Breast epithelium (tissue), 3 donors: ENCODE data around the gene PMEPA1.

Experiments
- POLR2AphosphoS5 ChIP-seq, 3 donors: sonication (generic); formaldehyde crosslinking; IDR thresholded peaks; one replicate each; pipeline ENCODE4 v1.6.1; 2017; ENCODE audit warnings: antibody characterized with exemption in 3 of 3
- TF ChIP-seq, protein P1 (sequence below), 3 donors: fragments of 450-650 bp; IDR thresholded peaks; one replicate each; pipeline ENCODE4 v1.5.1; 2016 to 2017; ENCODE audit warnings: antibody characterized with exemption in 3 of 3, mild to moderate bottlenecking in 3 of 3, moderate library complexity in 3 of 3

DNA sequence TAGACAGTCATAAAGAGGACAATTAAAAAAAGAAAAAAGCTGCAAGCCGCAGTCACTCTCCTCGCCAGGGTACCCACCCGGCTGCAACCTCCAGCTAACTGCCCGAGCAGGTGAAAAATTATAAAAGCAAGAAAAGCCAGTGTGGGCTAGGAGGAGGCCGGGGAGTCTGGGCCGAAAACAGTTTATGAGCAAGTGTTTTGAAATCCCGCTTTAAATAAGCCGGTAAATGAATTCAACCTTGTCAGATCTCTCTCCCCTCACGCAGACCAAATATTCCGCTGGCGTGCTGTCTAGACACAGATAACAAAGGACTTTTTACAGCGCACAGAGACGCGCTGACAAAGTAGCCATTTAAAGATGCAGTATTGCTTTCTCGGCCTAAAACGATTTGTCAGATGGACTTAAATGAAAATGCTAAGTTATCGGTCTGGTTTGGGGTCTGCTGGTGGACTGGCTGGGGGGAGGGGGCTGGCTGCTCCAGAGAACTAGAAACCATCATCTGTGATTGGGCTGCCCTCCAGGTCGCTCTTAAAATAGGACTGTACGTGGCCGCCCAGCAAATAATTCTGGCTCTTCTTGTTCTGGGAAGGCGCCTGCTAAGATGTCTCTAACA is 24.6 kb downstream of the PMEPA1 start:
- TF ChIP-seq POLR2AphosphoS5 (IDR thresholded peaks at IDR 0.05): no peak
- TF ChIP-seq, protein P1, sequence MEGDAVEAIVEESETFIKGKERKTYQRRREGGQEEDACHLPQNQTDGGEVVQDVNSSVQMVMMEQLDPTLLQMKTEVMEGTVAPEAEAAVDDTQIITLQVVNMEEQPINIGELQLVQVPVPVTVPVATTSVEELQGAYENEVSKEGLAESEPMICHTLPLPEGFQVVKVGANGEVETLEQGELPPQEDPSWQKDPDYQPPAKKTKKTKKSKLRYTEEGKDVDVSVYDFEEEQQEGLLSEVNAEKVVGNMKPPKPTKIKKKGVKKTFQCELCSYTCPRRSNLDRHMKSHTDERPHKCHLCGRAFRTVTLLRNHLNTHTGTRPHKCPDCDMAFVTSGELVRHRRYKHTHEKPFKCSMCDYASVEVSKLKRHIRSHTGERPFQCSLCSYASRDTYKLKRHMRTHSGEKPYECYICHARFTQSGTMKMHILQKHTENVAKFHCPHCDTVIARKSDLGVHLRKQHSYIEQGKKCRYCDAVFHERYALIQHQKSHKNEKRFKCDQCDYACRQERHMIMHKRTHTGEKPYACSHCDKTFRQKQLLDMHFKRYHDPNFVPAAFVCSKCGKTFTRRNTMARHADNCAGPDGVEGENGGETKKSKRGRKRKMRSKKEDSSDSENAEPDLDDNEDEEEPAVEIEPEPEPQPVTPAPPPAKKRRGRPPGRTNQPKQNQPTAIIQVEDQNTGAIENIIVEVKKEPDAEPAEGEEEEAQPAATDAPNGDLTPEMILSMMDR (IDR thresholded peaks at IDR 0.05): no peak
